KMS-11 (cell line): ENCODE data around the gene ITGB7.

Source experiments
- H2AFZ ChIP-seq: fragments of 200-600 bp; sonication (generic); 2 replicates; pipeline ENCODE4 v1.6.1; 2016; ENCODE audit warnings: antibody characterized with exemption, mixed run types, low read depth
- H3K27ac ChIP-seq: fragments of 200-600 bp; sonication (generic); 2 replicates; pipeline ENCODE4 v1.6.1; 2016; ENCODE audit warnings: mild to moderate bottlenecking, mixed run types
- H3K27me3 ChIP-seq: fragments of 200-600 bp; sonication (generic); 2 replicates; pipeline ENCODE4 v1.6.1; 2017; ENCODE audit warnings: mild to moderate bottlenecking, low read depth, mixed run types, moderate library complexity; ENCODE audit not compliant: insufficient read depth
- H3K36me3 ChIP-seq: fragments of 200-600 bp; sonication (generic); 2 replicates; pipeline ENCODE4 v1.6.1; 2017; ENCODE audit warnings: mild to moderate bottlenecking, mixed run types; ENCODE audit not compliant: insufficient read depth
- H3K4me1 ChIP-seq: fragments of 200-600 bp; sonication (generic); 2 replicates; pipeline ENCODE4 v1.6.1; 2016; ENCODE audit warnings: mild to moderate bottlenecking, low read depth, mixed run types; ENCODE audit not compliant: poor library complexity, severe bottlenecking
- H3K4me2 ChIP-seq: fragments of 200-600 bp; sonication (generic); 2 replicates; pipeline ENCODE4 v1.7.0; 2016; ENCODE audit warnings: mild to moderate bottlenecking, mixed run types
- H3K4me3 ChIP-seq: fragments of 200-600 bp; sonication (generic); IDR thresholded peaks from 2 replicates; pipeline ENCODE4 v1.6.1; 2017; ENCODE audit warnings: low read depth, low read length, mixed read lengths; ENCODE audit not compliant: insufficient read depth
- H3K79me2 ChIP-seq: fragments of 200-600 bp; sonication (generic); 2 replicates; pipeline ENCODE4 v1.6.1; 2016; ENCODE audit warnings: low read depth, mixed run types; ENCODE audit not compliant: insufficient read depth
- H3K9ac ChIP-seq: fragments of 200-600 bp; sonication (generic); 2 replicates; pipeline ENCODE4 v1.6.1; 2016; ENCODE audit warnings: mild to moderate bottlenecking, mixed run types
- H4K20me1 ChIP-seq: fragments of 200-600 bp; sonication (generic); 2 replicates; pipeline ENCODE4 v1.6.1; 2016; ENCODE audit warnings: mild to moderate bottlenecking, mixed run types; ENCODE audit not compliant: insufficient read depth
- TF ChIP-seq, protein P1 (sequence below): fragments of 200-600 bp; sonication (generic); conservative IDR thresholded peaks from 2 replicates; pipeline ENCODE4 v1.6.1; 2017; ENCODE audit warnings: low read depth, mild to moderate bottlenecking, antibody characterized with exemption, low read length, moderate library complexity, mixed read lengths

The ITGB7 gene, protein sequence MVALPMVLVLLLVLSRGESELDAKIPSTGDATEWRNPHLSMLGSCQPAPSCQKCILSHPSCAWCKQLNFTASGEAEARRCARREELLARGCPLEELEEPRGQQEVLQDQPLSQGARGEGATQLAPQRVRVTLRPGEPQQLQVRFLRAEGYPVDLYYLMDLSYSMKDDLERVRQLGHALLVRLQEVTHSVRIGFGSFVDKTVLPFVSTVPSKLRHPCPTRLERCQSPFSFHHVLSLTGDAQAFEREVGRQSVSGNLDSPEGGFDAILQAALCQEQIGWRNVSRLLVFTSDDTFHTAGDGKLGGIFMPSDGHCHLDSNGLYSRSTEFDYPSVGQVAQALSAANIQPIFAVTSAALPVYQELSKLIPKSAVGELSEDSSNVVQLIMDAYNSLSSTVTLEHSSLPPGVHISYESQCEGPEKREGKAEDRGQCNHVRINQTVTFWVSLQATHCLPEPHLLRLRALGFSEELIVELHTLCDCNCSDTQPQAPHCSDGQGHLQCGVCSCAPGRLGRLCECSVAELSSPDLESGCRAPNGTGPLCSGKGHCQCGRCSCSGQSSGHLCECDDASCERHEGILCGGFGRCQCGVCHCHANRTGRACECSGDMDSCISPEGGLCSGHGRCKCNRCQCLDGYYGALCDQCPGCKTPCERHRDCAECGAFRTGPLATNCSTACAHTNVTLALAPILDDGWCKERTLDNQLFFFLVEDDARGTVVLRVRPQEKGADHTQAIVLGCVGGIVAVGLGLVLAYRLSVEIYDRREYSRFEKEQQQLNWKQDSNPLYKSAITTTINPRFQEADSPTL

DNA sequence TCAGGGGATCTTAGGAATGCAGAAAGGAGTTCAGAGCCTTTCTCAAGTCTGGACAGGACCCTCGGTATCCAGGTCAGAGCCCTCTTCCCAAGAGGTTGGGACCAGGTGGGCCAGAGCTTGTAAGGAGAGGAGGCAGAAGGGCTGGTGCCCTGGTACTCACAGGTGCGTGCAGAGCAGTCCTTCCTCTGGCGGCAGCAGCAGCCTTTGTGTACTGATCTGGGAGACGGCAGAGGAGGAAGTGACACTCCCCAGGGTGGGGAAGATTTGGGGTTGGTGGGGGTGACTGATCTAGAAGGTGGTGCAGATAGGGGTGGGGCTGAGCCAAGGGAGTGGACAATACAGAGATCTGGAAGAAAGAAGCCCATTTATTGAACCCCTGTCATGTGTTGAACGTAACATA lies at the start of gene ITGB7:
TSS of gene ITGB7 (minus strand) at position 210 of the 400 bp plus-strand sequence. CDS start 6,808 bp downstream, outside the sequence.
- Histone ChIP-seq H3K4me2 (peak within 1 kb of the TSS; percentile 47), H3K9ac (peak within 1 kb of the TSS; percentile 57), H3K27ac (peak within 1 kb of the TSS; percentile 79), H2AFZ (no peak within 1 kb of the TSS), H4K20me1 (no peaks in the 10 kb centered on the region), H3K4me1 (peaks cover 82% of the 10 kb centered on the region), H3K79me2 (peaks cover 70% of the 10 kb centered on the region), H3K36me3 (peaks cover 27% of the 10 kb centered on the region; the same call in 1 of the 2 replicates), H3K4me3 (peak within 1 kb of the TSS; percentile 97), H3K27me3 (no peaks in the 10 kb centered on the region)
- TF ChIP-seq, protein P1, sequence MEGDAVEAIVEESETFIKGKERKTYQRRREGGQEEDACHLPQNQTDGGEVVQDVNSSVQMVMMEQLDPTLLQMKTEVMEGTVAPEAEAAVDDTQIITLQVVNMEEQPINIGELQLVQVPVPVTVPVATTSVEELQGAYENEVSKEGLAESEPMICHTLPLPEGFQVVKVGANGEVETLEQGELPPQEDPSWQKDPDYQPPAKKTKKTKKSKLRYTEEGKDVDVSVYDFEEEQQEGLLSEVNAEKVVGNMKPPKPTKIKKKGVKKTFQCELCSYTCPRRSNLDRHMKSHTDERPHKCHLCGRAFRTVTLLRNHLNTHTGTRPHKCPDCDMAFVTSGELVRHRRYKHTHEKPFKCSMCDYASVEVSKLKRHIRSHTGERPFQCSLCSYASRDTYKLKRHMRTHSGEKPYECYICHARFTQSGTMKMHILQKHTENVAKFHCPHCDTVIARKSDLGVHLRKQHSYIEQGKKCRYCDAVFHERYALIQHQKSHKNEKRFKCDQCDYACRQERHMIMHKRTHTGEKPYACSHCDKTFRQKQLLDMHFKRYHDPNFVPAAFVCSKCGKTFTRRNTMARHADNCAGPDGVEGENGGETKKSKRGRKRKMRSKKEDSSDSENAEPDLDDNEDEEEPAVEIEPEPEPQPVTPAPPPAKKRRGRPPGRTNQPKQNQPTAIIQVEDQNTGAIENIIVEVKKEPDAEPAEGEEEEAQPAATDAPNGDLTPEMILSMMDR, result no peak

DNA sequence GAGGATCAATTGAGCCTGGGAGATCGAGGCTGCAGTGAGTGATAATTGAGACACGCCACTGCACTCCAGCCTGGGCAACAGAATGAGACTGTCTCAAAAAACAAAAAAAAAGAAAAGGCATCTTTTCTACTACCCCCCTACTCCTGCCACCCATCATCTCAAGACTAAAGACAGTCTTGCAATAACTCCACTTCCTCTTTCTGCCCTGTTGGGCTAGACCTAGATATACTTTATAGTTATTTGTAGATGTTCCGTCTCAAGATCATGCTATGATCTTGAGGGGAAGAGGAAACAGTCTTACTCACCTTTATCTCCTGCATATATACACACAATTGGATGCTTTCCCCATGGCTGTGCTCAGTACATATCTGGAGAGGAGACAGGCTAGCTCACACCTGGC lies 48.9 kb upstream of the ITGB7 start:
- H3K4me3 ChIP-seq, result no peak overlapping the region
- no peak overlapping the region for H3K9ac ChIP-seq
- H4K20me1 ChIP-seq, result no peaks in the 10 kb centered on the region
- TF ChIP-seq, protein P1, result no peak
- H3K4me1 ChIP-seq, result peaks cover 26% of the 10 kb centered on the region
- H3K4me2 ChIP-seq, result no peak overlapping the region
- no peak overlapping the region for H3K27ac ChIP-seq
- no peaks in the 10 kb centered on the region; the same call in 1 of the 2 replicates for H3K36me3 ChIP-seq
- H2AFZ ChIP-seq, result no peak overlapping the region
- H3K27me3 ChIP-seq, result no peaks in the 10 kb centered on the region
- H3K79me2 ChIP-seq, result peaks cover 20% of the 10 kb centered on the region

DNA sequence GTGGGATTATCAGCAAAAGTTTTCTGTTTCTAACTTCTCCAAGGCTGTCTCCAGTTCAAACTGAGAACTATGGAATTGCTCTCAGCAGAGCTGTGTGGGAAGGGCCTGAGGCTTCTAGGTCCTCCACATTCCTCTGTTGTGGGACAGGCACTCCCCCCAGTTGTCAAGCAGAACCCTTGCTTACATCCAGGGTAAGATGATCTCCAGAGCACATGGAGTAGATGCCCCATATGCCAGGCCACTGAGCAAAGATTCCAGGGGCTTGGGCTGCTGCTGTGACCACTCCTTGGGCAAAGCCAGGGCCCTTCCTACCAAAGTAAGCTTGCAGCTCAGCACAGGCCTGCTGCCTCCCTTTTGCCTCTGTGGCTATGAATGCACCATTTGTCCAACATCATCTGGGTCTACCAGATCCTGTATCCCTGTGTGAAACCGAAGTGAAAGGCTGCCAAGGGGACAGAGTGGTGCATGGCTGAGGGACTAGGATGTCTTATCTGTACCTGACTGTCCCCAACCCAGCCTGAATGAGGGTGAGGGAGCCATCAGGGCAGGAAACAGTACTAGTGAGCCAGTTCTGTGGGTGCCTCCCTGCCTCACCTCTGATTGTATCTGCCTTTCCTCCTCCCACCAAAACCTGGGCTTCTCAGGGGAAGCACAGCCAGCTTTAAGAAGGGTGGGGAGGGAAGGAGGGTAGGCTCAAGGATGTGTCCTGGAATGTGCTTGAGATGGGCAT lies 47.9 kb upstream of the ITGB7 start:
- Histone ChIP-seq H3K27me3 (no peaks in the 10 kb centered on the region), H3K9ac (no peak overlapping the region), H3K4me2 (no peak overlapping the region), H3K36me3 (no peaks in the 10 kb centered on the region; the same call in 1 of the 2 replicates), H2AFZ (no peak overlapping the region), H3K4me3 (no peak overlapping the region), H3K27ac (no peak overlapping the region), H3K4me1 (peaks cover 33% of the 10 kb centered on the region), H4K20me1 (no peaks in the 10 kb centered on the region), H3K79me2 (peaks cover 20% of the 10 kb centered on the region)
- TF ChIP-seq, protein P1, result no peak

DNA sequence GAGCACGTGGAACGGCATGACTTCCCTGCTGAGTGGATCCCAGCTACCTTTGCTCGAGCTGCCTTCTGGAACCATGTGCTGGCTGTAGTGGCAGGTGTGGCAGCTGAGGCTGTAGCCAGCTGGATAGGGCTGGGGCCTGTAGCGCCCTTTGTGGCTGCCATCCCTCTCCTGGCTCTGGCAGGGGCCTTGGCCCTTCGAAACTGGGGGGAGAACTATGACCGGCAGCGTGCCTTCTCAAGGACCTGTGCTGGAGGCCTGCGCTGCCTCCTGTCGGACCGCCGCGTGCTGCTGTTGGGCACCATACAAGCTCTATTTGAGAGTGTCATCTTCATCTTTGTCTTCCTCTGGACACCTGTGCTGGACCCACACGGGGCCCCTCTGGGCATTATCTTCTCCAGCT lies 46.2 kb upstream of the ITGB7 start:
- no peak overlapping the region for H3K4me3 ChIP-seq
- no peaks in the 10 kb centered on the region for H4K20me1 ChIP-seq
- peaks cover 20% of the 10 kb centered on the region for H3K79me2 ChIP-seq
- TF ChIP-seq, protein P1, result no peak
- peaks cover 33% of the 10 kb centered on the region for H3K4me1 ChIP-seq
- H3K36me3 ChIP-seq, result no peaks in the 10 kb centered on the region; the same call in 1 of the 2 replicates
- no peak overlapping the region for H3K27ac ChIP-seq
- H2AFZ ChIP-seq, result no peak overlapping the region
- H3K4me2 ChIP-seq, result peak overlapping the region; percentile 74
- H3K27me3 ChIP-seq, result no peaks in the 10 kb centered on the region
- no peak overlapping the region for H3K9ac ChIP-seq
